GM13977 (cell line): Measurements from ENCODE around the gene ARPIN.
A peak's percentile ranks its signal among the peaks of the same experiment; 100 is the strongest.
"Not testable (repeated sequence)": the region's sequence is repeated elsewhere in the genome, so short reads cannot be mapped to it uniquely, and the experiment has no call there.

ENCODE experiments used
- DNase-seq: peaks from one replicate; pipeline ENCODE4 v3.0.0; 2012; ENCODE audit warnings: low spot score
- CTCF ChIP-seq: IDR thresholded peaks from 2 replicates; pipeline ENCODE4 v1.5.1; 2012; ENCODE audit warnings: mild to moderate bottlenecking, control low read depth; ENCODE audit not compliant: insufficient read depth; ENCODE audit errors: extremely low read depth, missing control alignments
- in situ Hi-C: fragments of 300-500 bp; cut with MboI; formaldehyde crosslinking; loops from one replicate; pipeline ENCODE4 v1.12.0; 2022; ENCODE audit warnings: low sequenced_read_pairs, low pct_unique_long_range_greater_than_20kb, mixed read lengths, inconsistent platforms; ENCODE audit not compliant: unreplicated experiment

Gene ARPIN

GRCh38 chr15:89898146-89898545, 14.6 kb downstream of the ARPIN start:
- in situ Hi-C loops = loop anchor here (5.0 kb wide), 1 partner anchor 174 kb away; no protein-coding TSS in a partner anchor
- DNase-seq = no peak
- TF ChIP-seq CTCF = peak; percentile 12

GRCh38 chr15:89893696-89894447, 18.9 kb downstream of the ARPIN start, which contains the start of gene AP3S2:
TSS of gene AP3S2 (minus strand) at chr15:89893994. CDS start at chr15:89893949, 45 bp downstream.
- TF ChIP-seq CTCF = no peak
- DNase-seq = peak; percentile 83
- in situ Hi-C loops = no loop called here

GRCh38 chr15:89893027-89893426, 19.7 kb downstream of the ARPIN start:
- no peak for DNase-seq
- in situ Hi-C loops = no loop called here
- no peak for TF ChIP-seq CTCF

GRCh38 chr15:89888214-89888804, 24.4 kb downstream of the ARPIN start:
- no peak for DNase-seq
- TF ChIP-seq CTCF = peak; percentile 25
- in situ Hi-C loops = no loop called here

- in situ Hi-C loops = no loop called here
These were observed 27.1 kb downstream of the ARPIN start for GRCh38 chr15:89885611-89886010.

GRCh38 chr15:89885179-89885578, 27.6 kb downstream of the ARPIN start:
- DNase-seq, in situ Hi-C loops: not testable (repeated sequence)

More at GRCh38 chr15:89885611-89886010, 27.1 kb downstream of the ARPIN start:
- no peak for DNase-seq
- no peak for TF ChIP-seq CTCF

GRCh38 chr15:89883518-89883917, 29.2 kb downstream of the ARPIN start:
- DNase-seq = no peak
- in situ Hi-C loops = no loop called here

More at GRCh38 chr15:89883518-89883917, 29.2 kb downstream of the ARPIN start:
- TF ChIP-seq CTCF = no peak
